HG03108 (cell line): ENCODE results near the gene ZNF79.
"Not testable (repeated sequence)": the region's sequence is repeated elsewhere in the genome, so short reads cannot be mapped to it uniquely, and the experiment has no call there.

Experiments used
- ATAC-seq: cut with Tn5 transposase; IDR thresholded peaks from one replicate; pipeline ENCODE4 v1.9.1; 2021; ENCODE audit warnings: moderate library complexity; ENCODE audit not compliant: unreplicated experiment

Gene ZNF79

GRCh38 chr9:127451858-127452656 lies 27.9 kb downstream of the ZNF79 start:
- ATAC-seq, result peak; percentile 1

DNA sequence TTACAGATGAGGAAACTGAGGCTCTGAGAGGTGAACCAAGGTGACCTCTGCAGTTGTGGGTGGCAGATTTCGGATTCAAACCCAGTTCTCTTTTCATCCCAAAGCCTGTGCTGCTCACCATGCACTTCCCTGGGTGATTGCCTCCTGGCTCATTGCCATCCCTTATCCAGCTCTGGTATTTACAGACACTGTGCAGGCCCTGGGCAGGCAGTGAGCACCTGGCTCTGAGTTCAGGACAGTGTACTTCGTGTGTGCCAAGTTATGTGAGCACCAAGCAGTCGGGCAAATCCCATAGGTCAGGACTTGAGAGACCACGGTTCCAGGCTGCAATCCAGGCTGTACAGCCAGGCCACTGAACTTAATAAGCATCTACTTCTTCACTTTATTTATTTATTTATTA lies 28.5 kb downstream of the ZNF79 start:
- no peak for ATAC-seq

- no peak for ATAC-seq
Measured at GRCh38 chr9:127455324-127455992, 31.3 kb downstream of the ZNF79 start.

DNA sequence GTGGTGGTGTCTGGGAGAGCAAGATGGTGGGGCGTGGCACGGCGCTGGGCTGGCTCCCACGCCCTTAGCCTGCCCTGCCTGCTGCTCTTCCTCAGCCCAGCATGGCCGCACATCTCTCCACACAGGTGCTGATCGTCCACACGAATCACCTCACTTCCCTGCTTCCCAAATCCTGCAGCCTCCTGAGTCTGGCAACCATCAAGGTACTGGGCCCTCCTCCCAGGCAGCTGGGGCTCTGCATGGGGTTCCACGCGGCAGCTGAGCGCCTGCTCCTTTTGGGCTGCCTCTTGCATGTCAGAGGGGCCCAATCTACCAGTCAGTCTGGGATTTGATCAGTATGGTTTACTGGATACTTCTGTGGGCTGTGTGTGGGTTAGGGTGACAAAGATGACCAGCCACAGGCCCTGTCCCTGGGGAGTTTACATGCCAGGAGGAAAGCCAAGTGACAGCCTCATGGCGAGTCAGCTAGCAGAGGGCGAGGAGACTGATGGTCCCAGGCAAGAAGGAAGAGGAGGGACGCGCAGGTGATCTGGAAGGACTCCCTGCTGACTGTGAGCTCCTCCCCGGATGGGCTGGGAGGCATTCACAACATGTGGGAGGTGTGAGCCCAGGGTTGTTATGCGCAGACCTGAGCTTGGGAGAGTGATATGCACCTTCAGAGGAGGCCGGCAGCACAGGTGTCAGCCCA lies 33.2 kb downstream of the ZNF79 start:
- ATAC-seq, result no peak

DNA sequence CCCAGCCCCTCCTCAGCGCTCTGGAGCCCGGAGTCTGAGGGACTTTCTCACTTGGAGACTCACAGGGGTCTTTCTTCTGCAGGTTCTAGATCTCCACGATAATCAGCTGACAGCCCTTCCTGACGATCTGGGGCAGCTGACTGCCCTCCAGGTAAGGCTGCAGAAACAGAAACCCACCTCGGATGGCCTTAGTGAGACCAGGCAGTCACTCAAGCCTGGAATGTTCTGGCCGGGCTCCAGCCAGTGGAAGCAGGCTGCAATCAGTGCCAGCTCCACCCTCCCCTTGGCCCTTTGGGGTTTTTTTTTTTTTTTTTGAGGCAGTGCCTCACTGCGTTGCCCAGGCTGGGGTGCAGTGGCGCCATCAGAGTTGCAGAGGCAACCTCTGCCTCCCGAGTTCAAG lies 34.7 kb downstream of the ZNF79 start:
- no peak for ATAC-seq

- ATAC-seq, result no peak
Measured at GRCh38 chr9:127463382-127463781, 39.2 kb downstream of the ZNF79 start.

- no peak for ATAC-seq
Measured at GRCh38 chr9:127463911-127464310, 39.7 kb downstream of the ZNF79 start.

DNA sequence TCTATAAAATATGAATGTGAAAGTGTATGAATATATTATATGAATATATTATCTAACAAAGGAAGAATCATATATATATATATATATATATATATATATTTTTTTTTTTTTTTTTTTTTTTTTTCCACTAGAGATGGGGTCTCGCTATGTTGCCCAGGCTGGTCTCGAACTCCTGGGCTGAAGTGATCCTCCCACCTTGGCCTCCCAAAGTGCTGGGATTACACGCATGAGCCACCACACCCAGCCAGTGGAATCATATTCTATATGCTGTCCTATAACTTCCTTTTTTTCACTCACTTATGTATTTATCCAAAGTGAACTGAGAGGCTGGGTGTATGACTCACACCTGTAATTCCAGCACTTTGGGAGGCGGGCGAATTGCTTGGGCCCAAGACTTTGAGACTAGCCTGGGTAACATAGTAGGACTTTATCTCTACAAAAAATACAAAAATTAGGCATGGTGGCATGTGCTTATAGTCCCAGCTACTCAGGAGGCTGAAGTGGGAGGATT lies 42.3 kb downstream of the ZNF79 start:
- not testable (repeated sequence) for ATAC-seq

- ATAC-seq, result no peak
Measured at GRCh38 chr9:127467621-127468020, 43.4 kb downstream of the ZNF79 start.

DNA sequence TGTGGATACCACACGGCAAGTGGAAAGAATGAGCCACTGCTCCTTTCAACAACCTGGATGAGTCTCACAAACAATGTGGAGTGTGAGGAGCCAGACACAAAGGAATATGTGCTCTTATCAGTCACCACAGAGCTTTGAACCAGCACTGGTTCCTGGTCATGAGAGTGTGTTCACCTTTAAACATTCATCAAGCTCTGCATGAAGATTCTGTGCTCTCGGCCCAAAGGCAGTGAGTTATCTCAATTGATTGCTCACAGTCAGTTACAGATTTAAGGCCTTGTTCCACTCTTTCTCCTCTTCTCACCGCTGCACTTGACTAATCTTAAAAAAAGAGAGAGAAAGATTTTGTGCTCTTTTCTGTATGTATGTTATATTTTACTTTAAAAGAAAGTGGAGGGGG lies 46.5 kb downstream of the ZNF79 start:
- ATAC-seq, result no peak

DNA sequence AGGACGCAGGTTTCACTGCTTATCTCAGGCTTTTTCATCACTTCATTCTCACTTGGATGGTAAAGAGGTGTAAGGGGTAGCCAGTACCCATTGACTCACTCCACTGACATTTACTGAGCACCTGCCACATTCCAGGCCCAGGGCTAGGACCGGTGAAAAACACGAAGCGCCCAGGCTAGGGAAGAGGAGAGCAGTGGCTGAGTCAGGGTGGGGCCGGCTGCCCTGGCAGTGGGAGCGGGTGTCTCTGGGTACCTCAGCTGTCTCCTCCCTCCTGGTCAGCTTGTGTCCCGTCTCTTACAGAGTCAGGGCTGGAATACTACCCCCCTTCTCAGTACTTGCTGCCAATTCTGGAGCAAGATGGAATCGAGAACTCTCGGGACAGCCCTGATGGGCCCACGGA lies 49.3 kb downstream of the ZNF79 start:
- ATAC-seq, result no peak

DNA sequence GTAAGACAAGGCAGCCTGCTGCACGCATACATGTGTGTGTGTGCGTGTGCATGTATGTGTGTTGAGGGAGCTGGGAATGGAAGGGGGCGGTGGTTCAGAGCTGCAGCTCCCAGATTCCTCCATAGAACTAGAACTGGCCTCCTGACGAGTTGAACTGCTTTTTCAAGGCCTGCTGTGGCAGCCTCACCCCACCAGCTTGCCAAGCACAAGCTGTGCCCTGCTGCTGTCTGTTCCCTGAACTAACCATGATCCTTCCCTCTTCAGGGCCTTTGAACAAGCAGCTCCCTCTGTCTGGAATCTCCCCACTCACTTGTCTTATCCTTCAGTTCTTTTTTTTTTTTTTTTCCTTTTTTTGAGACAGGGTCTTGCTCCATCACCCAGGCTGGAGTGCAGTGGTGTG lies 49.8 kb downstream of the ZNF79 start:
- no peak for ATAC-seq

- no peak for ATAC-seq
Measured at GRCh38 chr9:127474592-127474991, 50.4 kb downstream of the ZNF79 start.

DNA sequence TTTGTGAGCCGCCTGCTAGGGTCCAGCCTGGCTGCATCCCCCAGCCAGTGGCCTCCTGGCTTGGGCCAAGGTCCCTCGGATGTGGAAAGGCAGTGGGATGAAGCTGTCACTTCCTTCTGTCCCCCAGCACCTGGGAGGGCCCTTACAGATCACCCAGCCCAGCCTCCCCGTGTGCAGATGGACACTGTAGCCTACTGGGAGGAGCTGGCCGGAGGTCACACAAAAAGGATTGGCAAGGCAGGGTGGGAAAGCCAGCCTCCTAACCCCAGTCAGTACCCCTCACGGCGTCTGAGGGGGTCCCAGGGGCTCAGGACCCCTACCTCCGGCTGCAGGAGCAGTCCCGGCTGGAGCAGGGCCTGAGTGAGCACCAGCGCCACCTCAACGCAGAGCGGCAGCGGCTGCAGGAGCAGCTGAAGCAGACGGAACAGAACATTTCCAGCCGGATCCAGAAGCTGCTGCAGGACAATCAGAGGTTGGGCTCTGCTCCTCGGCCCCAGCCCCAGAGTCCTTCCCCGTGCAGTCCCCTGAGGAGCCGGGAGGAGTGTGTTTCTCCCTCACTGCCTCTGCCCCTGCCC lies 55.4 kb downstream of the ZNF79 start:
- ATAC-seq, result no peak

- ATAC-seq, result no peak
Measured at GRCh38 chr9:127482662-127483061, 58.5 kb downstream of the ZNF79 start.

DNA sequence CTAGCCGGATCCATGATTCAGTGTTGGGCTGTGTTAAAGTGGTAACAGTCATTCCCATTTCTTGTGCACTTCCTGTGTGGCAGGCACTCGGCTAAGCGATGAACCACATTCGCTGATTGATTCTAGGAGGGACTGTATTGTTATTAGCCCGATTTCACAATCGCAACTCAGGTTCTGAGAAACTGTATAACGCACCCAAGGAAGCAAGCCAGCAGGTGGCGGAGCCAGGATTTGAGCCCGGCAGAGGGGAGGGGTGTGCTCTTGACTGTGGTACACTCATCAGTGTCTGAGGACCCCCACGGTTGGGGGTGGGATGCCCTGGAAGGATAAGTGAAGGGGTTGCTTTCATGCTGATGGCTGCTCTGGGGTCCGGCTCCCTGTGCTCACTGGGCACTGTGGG lies 61.8 kb downstream of the ZNF79 start:
- no peak for ATAC-seq

- no peak for ATAC-seq
Measured at GRCh38 chr9:127488946-127489345, 64.8 kb downstream of the ZNF79 start.

DNA sequence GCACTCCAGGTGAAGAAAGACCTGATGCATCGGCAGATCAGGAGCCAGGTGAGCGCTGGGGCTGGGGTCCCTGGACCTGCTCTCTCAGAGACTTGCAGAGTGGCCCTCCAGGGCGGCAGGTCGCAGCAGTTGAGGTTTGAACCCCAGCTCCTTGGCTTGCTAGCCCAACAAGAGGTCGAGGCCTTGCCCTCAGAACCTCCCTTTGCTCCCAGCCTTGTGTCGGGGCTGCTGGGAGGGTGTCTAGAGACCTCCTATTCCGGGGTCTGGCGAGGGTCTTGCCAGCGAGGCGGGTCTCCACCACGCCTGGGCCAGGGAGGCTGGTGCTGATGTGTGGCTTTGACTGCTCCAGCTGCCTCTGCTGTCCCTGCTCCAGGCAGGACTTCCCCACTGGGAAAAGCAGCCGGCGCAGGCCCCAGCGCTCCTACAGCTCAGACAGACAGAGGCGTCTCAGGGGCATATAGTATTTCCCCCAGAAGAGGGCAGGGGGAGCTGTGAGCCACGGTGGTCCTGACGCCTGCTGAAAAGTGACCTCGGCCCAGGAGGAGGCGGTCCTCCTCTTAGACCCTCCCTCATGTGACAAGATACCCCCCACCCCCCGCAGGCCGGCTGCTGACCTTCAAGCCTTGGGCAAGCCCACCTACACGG lies 65.4 kb downstream of the ZNF79 start:
- ATAC-seq, result no peak

GRCh38 chr9:127490535-127491230 lies 66.5 kb downstream of the ZNF79 start:
- ATAC-seq, result no peak

GRCh38 chr9:127491516-127491915 lies 67.3 kb downstream of the ZNF79 start:
- ATAC-seq, result no peak
